GM23338 (cell line): ENCODE data around the gene OAS2. TPM values are rescaled to one million over a fixed set of nuclear protein-coding genes. Genes with fewer than 3 reads are reported as not detected.

ENCODE experiments used
- CREB1 ChIP-seq: fragments of 250-450 bp; sonication (Bioruptor Pico); IDR thresholded peaks from 2 replicates; pipeline ENCODE4 v1.5.0; 2020; ENCODE audit warnings: low read depth, mild to moderate bottlenecking, moderate library complexity
- EZH2 ChIP-seq: fragments of 200-600 bp; sonication (generic); IDR thresholded peaks from one replicate; pipeline ENCODE4 v1.8.0; 2017; ENCODE audit warnings: antibody characterized with exemption, mild to moderate bottlenecking, low read depth; ENCODE audit not compliant: unreplicated experiment
- EZH2phosphoT487 ChIP-seq: fragments of 200-600 bp; sonication (generic); IDR thresholded peaks from one replicate; pipeline ENCODE4 v1.8.1; 2018; ENCODE audit warnings: antibody characterized with exemption; ENCODE audit not compliant: unreplicated experiment
- NANOG ChIP-seq: IDR thresholded peaks from 2 replicates; pipeline ENCODE4 v1.6.1; 2016; ENCODE audit warnings: antibody characterized with exemption, borderline replicate concordance
- POLR2AphosphoS5 ChIP-seq: IDR thresholded peaks from 2 replicates; pipeline ENCODE4 v1.6.1; 2016; ENCODE audit warnings: antibody characterized with exemption, low read depth
- STAT1 ChIP-seq: IDR thresholded peaks from one replicate; pipeline ENCODE4 v1.6.1; 2016; ENCODE audit warnings: antibody characterized with exemption; ENCODE audit not compliant: unreplicated experiment
- ZNF331 ChIP-seq: fragments of 250-450 bp; sonication (Bioruptor Pico); IDR thresholded peaks from 2 replicates; pipeline ENCODE4 v1.5.0; 2020; ENCODE audit warnings: low read depth, mild to moderate bottlenecking, moderate library complexity
- polyA plus RNA-seq: library from polyadenylated mRNA; unstranded; fragments of >200 nt; fragmentation: Nextera tagmentation; extraction: Ambion mirVana; gene quantifications from 2 replicates; pipeline ENCODE4 v1.2.1, GENCODE V29; 2016
- total RNA-seq: library from RNA; depleted of rRNA; stranded (reverse); fragments of >200 nt; shearing (Covaris generic); gene quantifications from 2 replicates; pipeline ENCODE4 v1.2.3, GENCODE V29; 2014
- TF ChIP-seq, protein P1 (sequence below): fragments of 250-450 bp; sonication (Bioruptor Pico); IDR thresholded peaks from 2 replicates; pipeline ENCODE4 v1.5.0; 2020; ENCODE audit warnings: mild to moderate bottlenecking, moderate library complexity
- TF ChIP-seq, protein P2 (sequence below): IDR thresholded peaks from 2 replicates; pipeline ENCODE4 v1.6.1; 2016; ENCODE audit warnings: antibody characterized with exemption
- TF ChIP-seq, protein P3 (sequence below), 2 experiments: fragments of 200-600 bp in 1 of 2; sonication (generic) in 1 of 2; conservative IDR thresholded peaks; 2 replicates each; pipeline versions ENCODE4 v1.5.1 to v1.6.1; 2016 to 2017; ENCODE audit warnings: antibody characterized with exemption in 2 of 2, low read depth in 2 of 2, mild to moderate bottlenecking in 2 of 2, moderate library complexity in 1 of 2

Gene OAS2
- total and polyA plus RNA-seq, 2 experiments from 2014 or later: 0.10 TPM; not detected in 1

DNA sequence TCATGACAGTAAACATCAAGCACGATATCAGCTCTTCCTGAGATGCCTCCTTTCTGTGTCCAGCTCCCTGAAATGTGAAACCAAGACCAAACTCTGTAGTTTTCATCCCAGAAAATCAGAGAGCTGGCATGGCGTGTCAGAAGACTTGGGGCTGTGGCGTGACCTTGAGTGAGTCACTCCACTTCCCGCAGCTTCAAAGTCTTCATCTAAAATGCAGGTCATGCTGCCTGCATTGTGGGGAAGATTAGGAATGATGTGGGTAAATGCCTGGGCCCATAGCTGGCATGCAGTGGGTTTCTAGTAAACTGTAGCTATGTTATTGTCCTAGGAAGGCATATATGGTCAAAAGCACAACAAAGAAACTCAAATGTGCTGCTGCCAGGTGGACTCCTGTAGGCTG lies 28.8 kb downstream of the OAS2 start (continued):
- TF ChIP-seq, protein P1, sequence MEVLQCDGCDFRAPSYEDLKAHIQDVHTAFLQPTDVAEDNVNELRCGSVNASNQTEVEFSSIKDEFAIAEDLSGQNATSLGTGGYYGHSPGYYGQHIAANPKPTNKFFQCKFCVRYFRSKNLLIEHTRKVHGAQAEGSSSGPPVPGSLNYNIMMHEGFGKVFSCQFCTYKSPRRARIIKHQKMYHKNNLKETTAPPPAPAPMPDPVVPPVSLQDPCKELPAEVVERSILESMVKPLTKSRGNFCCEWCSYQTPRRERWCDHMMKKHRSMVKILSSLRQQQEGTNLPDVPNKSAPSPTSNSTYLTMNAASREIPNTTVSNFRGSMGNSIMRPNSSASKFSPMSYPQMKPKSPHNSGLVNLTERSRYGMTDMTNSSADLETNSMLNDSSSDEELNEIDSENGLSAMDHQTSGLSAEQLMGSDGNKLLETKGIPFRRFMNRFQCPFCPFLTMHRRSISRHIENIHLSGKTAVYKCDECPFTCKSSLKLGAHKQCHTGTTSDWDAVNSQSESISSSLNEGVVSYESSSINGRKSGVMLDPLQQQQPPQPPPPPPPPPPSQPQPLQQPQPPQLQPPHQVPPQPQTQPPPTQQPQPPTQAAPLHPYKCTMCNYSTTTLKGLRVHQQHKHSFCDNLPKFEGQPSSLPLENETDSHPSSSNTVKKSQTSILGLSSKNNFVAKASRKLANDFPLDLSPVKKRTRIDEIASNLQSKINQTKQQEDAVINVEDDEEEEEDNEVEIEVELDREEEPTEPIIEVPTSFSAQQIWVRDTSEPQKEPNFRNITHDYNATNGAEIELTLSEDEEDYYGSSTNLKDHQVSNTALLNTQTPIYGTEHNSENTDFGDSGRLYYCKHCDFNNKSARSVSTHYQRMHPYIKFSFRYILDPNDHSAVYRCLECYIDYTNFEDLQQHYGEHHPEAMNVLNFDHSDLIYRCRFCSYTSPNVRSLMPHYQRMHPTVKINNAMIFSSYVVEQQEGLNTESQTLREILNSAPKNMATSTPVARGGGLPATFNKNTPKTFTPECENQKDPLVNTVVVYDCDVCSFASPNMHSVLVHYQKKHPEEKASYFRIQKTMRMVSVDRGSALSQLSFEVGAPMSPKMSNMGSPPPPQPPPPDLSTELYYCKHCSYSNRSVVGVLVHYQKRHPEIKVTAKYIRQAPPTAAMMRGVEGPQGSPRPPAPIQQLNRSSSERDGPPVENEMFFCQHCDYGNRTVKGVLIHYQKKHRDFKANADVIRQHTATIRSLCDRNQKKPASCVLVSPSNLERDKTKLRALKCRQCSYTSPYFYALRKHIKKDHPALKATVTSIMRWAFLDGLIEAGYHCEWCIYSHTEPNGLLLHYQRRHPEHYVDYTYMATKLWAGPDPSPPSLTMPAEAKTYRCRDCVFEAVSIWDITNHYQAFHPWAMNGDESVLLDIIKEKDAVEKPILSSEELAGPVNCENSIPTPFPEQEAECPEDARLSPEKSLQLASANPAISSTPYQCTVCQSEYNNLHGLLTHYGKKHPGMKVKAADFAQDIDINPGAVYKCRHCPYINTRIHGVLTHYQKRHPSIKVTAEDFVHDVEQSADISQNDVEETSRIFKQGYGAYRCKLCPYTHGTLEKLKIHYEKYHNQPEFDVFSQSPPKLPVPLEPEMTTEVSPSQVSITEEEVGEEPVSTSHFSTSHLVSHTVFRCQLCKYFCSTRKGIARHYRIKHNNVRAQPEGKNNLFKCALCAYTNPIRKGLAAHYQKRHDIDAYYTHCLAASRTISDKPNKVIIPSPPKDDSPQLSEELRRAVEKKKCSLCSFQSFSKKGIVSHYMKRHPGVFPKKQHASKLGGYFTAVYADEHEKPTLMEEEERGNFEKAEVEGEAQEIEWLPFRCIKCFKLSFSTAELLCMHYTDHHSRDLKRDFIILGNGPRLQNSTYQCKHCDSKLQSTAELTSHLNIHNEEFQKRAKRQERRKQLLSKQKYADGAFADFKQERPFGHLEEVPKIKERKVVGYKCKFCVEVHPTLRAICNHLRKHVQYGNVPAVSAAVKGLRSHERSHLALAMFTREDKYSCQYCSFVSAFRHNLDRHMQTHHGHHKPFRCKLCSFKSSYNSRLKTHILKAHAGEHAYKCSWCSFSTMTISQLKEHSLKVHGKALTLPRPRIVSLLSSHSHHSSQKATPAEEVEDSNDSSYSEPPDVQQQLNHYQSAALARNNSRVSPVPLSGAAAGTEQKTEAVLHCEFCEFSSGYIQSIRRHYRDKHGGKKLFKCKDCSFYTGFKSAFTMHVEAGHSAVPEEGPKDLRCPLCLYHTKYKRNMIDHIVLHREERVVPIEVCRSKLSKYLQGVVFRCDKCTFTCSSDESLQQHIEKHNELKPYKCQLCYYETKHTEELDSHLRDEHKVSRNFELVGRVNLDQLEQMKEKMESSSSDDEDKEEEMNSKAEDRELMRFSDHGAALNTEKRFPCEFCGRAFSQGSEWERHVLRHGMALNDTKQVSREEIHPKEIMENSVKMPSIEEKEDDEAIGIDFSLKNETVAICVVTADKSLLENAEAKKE (CRISPR knock-in tag): no peak
- no peak for TF ChIP-seq EZH2
- TF ChIP-seq, protein P2, sequence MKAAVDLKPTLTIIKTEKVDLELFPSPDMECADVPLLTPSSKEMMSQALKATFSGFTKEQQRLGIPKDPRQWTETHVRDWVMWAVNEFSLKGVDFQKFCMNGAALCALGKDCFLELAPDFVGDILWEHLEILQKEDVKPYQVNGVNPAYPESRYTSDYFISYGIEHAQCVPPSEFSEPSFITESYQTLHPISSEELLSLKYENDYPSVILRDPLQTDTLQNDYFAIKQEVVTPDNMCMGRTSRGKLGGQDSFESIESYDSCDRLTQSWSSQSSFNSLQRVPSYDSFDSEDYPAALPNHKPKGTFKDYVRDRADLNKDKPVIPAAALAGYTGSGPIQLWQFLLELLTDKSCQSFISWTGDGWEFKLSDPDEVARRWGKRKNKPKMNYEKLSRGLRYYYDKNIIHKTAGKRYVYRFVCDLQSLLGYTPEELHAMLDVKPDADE: no peak
- no peak for TF ChIP-seq NANOG
- TF ChIP-seq ZNF331: no peak
- TF ChIP-seq CREB1 (CRISPR knock-in tag): no peak
- TF ChIP-seq, protein P3, sequence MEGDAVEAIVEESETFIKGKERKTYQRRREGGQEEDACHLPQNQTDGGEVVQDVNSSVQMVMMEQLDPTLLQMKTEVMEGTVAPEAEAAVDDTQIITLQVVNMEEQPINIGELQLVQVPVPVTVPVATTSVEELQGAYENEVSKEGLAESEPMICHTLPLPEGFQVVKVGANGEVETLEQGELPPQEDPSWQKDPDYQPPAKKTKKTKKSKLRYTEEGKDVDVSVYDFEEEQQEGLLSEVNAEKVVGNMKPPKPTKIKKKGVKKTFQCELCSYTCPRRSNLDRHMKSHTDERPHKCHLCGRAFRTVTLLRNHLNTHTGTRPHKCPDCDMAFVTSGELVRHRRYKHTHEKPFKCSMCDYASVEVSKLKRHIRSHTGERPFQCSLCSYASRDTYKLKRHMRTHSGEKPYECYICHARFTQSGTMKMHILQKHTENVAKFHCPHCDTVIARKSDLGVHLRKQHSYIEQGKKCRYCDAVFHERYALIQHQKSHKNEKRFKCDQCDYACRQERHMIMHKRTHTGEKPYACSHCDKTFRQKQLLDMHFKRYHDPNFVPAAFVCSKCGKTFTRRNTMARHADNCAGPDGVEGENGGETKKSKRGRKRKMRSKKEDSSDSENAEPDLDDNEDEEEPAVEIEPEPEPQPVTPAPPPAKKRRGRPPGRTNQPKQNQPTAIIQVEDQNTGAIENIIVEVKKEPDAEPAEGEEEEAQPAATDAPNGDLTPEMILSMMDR (conservative IDR thresholded peaks at IDR 0.05; ENCODE audit: low read depth in 2 of 2): no peak
- no peak for TF ChIP-seq POLR2AphosphoS5
- TF ChIP-seq EZH2phosphoT487: no peak
- no peak for TF ChIP-seq STAT1
